Breast epithelium (tissue), 4 donors: Measurements from ENCODE around the gene MYPOP. TPM values are rescaled to one million over a fixed set of nuclear protein-coding genes. Genes with fewer than 3 reads are reported as not detected.

Source experiments
- DNase-seq, 2 donors: peaks; one replicate each; pipeline ENCODE4 v3.0.0-alpha.2; 2019; ENCODE audit warnings: low spot score in 2 of 2
- H3K27ac ChIP-seq, 2 donors: fragments of 200-600 bp; sonication (generic) in 1 of 2; one replicate each; pipeline ENCODE4 v1.5.1; 2016 to 2019; ENCODE audit warnings: mild to moderate bottlenecking in 1 of 2
- H3K27me3 ChIP-seq, 2 donors: fragments of 200-600 bp; sonication (generic) in 1 of 2; one replicate each; pipeline versions ENCODE4 v1.5.1 to v1.6.0; 2017 to 2019; ENCODE audit warnings: control low read depth in 1 of 2, mild to moderate bottlenecking in 1 of 2
- H3K36me3 ChIP-seq: fragments of 200-600 bp; one replicate; pipeline ENCODE4 v1.5.1; 2019
- H3K4me1 ChIP-seq, 2 donors: fragments of 200-600 bp; sonication (generic); one replicate each; pipeline ENCODE4 v1.5.1; 2016 to 2019; ENCODE audit warnings: control low read depth in 1 of 2
- H3K4me3 ChIP-seq, 3 donors: fragments of 200-600 bp; sonication (generic); 1 replicate in 2 of 3; 2 replicates in 1 of 3; pipeline ENCODE4 v1.5.1; 2016 to 2019; ENCODE audit warnings: mild to moderate bottlenecking in 3 of 3, moderate library complexity in 2 of 3
- H3K9me3 ChIP-seq, 2 donors: fragments of 200-600 bp; sonication (generic) in 1 of 2; one replicate each; pipeline ENCODE4 v1.5.1; 2016 to 2019; ENCODE audit warnings: control low read depth in 1 of 2
- POLR2A ChIP-seq: fragments of 450-650 bp; IDR thresholded peaks from one replicate; pipeline ENCODE4 v1.6.1; 2016; ENCODE audit warnings: antibody characterized with exemption, mild to moderate bottlenecking, moderate library complexity
- POLR2AphosphoS5 ChIP-seq, 3 donors: sonication (generic); formaldehyde crosslinking; IDR thresholded peaks; one replicate each; pipeline ENCODE4 v1.6.1; 2017; ENCODE audit warnings: antibody characterized with exemption in 3 of 3
- intact Hi-C: fragments of 100-400 bp; cut with DNase I; formaldehyde crosslinking; loops from one replicate; pipeline ENCODE4 v1.15.1; 2023; ENCODE audit warnings: low total_unique reads
- total RNA-seq, 3 donors: library from RNA; depleted of rRNA; stranded (reverse); fragments of >200 nt; gene quantifications; one replicate each; pipeline ENCODE4 v1.1.0, GENCODE V29; 2016
- TF ChIP-seq, protein P1 (sequence below), 3 donors: fragments of 450-650 bp; IDR thresholded peaks; one replicate each; pipeline ENCODE4 v1.5.1; 2016 to 2017; ENCODE audit warnings: antibody characterized with exemption in 3 of 3, mild to moderate bottlenecking in 3 of 3, moderate library complexity in 3 of 3

MYPOP gene
- total RNA-seq, 3 donors from 2014 or later: 2.0 to 5.9 (median 2.4) TPM

GRCh38 chr19:45885556-45886426, 16.6 kb downstream of the MYPOP start, which contains the start of gene IRF2BP1:
IRF2BP1 (minus strand) TSS chr19:45886141; CDS start chr19:45885774, 367 bp downstream.
- Histone ChIP-seq H3K4me1 (peaks cover 16 to 22% of the 10 kb centered on the region in 2 donors), H3K27ac (peak within 1 kb of the TSS; percentile 91 to 92), H3K36me3 (no peaks in the 10 kb centered on the region), H3K9me3 (no peaks in the 10 kb centered on the region), H3K27me3 (peaks cover 0 to 2% of the 10 kb centered on the region in 2 donors), H3K4me3 (peak within 1 kb of the TSS; percentile 80 to 86 (median 84))
- peak; percentile 91 to 93 for DNase-seq
- no peak for TF ChIP-seq POLR2A
- peak in 2 of 3 donors; percentile 66 to 85 for TF ChIP-seq POLR2AphosphoS5 (IDR thresholded peaks at IDR 0.05)
- intact Hi-C loops: no loop called here

- intact Hi-C loops: no loop called here
Measured at GRCh38 chr19:45884682-45885555, 17.5 kb downstream of the MYPOP start.

DNA sequence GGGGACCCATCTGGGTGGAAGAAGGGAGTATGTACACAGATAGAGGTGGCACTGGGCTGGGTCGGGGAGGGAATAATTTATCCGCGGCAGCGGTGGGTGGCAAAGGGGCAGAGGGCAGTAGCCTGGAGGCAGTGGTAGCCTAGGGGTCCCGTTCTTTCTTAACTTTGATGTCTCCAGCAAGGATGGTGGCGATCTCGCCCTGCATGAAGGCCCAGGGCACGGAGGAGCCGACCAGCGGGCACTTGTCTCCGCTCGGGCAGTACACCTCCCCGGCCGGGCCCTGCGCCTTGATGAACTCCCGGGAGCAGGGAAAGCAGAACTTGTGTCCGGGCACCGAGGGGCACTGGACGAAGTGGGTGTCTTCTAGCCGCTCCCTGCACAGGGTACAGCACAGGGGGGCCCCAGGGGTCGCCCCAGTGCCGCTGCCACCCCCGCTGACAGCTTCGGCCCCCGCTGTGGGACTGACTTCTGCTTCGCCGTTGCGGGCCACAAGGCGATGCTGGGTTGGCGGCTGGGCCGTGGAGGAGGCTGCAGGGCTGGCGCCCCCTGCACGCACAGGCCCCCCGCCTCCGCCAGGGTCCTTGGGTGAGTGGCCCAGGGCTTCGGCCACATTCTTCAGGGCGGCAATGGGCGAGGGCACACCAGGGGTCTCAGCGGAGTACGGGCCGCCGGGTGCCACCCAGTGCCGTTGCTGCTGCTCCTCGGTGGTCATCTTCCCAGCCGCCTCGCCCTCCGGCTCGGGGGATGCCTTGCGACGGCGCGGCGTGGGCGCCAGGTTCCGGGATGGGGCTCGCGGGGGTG, 18.3 kb downstream of the MYPOP start:
- Histone ChIP-seq H3K27ac (peak overlapping the region; percentile 91 to 92), H3K4me3 (peak overlapping the region in 2 of 3 donors; percentile 80 to 86), H3K4me1 (peaks cover 16 to 22% of the 10 kb centered on the region in 2 donors), H3K27me3 (peaks cover 0 to 2% of the 10 kb centered on the region in 2 donors), H3K36me3 (no peaks in the 10 kb centered on the region), H3K9me3 (no peaks in the 10 kb centered on the region)
- intact Hi-C loops: no loop called here
- no peak for TF ChIP-seq POLR2A
- no peak for TF ChIP-seq POLR2AphosphoS5 (IDR thresholded peaks at IDR 0.05)
- TF ChIP-seq, protein P1, sequence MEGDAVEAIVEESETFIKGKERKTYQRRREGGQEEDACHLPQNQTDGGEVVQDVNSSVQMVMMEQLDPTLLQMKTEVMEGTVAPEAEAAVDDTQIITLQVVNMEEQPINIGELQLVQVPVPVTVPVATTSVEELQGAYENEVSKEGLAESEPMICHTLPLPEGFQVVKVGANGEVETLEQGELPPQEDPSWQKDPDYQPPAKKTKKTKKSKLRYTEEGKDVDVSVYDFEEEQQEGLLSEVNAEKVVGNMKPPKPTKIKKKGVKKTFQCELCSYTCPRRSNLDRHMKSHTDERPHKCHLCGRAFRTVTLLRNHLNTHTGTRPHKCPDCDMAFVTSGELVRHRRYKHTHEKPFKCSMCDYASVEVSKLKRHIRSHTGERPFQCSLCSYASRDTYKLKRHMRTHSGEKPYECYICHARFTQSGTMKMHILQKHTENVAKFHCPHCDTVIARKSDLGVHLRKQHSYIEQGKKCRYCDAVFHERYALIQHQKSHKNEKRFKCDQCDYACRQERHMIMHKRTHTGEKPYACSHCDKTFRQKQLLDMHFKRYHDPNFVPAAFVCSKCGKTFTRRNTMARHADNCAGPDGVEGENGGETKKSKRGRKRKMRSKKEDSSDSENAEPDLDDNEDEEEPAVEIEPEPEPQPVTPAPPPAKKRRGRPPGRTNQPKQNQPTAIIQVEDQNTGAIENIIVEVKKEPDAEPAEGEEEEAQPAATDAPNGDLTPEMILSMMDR (IDR thresholded peaks at IDR 0.05): no peak
- DNase-seq: no peak

More at GRCh38 chr19:45884682-45885555, 17.5 kb downstream of the MYPOP start:
- peaks cover 0 to 2% of the 10 kb centered on the region in 2 donors for H3K27me3 ChIP-seq
- peak in 1 of 2 donors; percentile 46 for DNase-seq
- H3K9me3 ChIP-seq: no peaks in the 10 kb centered on the region
- peaks cover 16 to 22% of the 10 kb centered on the region in 2 donors for H3K4me1 ChIP-seq
- H3K4me3 ChIP-seq: peak overlapping the region; percentile 80 to 86 (median 84)
- TF ChIP-seq, protein P1 (IDR thresholded peaks at IDR 0.05): no peak
- TF ChIP-seq POLR2A (no peak), POLR2AphosphoS5 (IDR thresholded peaks at IDR 0.05) (no peak)
- H3K27ac ChIP-seq: peak overlapping the region; percentile 91 to 92
- H3K36me3 ChIP-seq: no peaks in the 10 kb centered on the region

DNA sequence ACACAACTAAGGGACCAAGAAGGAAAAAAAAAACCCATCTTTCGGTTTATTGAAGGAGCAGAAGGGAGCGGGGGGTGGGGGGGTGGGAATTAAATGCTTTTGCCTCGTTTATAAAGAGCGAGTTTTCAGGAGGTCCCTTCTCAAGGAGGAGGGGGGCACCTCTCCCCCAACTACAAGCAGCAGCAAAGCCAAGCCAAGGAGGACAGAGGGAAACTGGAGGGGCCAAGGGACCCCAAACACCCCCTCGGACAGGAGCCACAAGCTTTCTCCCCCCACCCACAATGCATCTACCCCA, 18.9 kb downstream of the MYPOP start:
- Histone ChIP-seq H3K9me3 (no peaks in the 10 kb centered on the region), H3K27ac (peak overlapping the region; percentile 61 to 92), H3K4me3 (peak overlapping the region in 2 of 3 donors; percentile 80 to 86), H3K27me3 (peaks cover 0 to 2% of the 10 kb centered on the region in 2 donors), H3K4me1 (peaks cover 16 to 23% of the 10 kb centered on the region in 2 donors), H3K36me3 (no peaks in the 10 kb centered on the region)
- no peak for DNase-seq
- intact Hi-C loops: no loop called here
- TF ChIP-seq, protein P1 (IDR thresholded peaks at IDR 0.05): no peak
- TF ChIP-seq POLR2AphosphoS5 (IDR thresholded peaks at IDR 0.05) (no peak), POLR2A (no peak)
